ENCODE results near the gene AXIN1. TPM values are rescaled to one million over a fixed set of nuclear protein-coding genes. Genes with fewer than 3 reads are reported as not detected.
"Not testable (repeated sequence)": the region's sequence is repeated elsewhere in the genome, so short reads cannot be mapped to it uniquely, and the experiment has no call there.

Gene AXIN1
- total RNA-seq, 2 experiments from 2014 or later, result 22.3 to 25.7 TPM

DNA sequence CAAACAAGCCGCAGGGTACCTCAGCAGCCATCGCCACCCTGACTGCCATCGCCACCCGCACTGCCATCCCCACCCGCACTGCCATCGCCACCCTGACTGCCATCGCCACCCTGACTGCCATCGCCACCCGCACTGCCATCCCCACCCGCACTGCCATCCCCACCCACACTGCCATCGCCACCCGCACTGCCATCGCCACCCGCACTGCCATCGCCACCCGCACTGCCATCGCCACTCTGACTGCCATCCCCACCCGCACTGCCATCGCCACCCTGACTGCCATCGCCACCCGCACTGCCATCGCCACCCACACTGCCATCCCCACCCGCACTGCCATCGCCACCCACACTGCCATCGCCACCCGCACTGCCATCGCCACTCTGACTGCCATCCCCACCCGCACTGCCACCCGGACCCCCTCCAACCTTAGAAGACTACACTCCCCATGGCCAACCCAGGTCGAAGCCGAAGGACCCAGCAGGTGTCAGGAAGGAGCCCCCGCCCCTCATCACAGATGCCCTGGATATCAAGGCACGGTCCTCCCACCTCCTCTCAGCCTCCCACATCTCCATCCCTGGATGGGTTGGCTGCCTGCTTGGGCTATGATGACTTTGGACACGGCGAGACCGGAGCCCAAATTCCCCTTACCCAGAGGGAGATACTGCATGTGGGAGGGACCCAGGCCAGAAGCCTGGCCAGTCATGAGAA, 25.7 kb upstream of the AXIN1 start:
- ATAC-seq; H3K9me3 Mint-ChIP-seq (ENCODE audit: low read depth); CTCF ChIA-PET: not testable (repeated sequence)

DNA sequence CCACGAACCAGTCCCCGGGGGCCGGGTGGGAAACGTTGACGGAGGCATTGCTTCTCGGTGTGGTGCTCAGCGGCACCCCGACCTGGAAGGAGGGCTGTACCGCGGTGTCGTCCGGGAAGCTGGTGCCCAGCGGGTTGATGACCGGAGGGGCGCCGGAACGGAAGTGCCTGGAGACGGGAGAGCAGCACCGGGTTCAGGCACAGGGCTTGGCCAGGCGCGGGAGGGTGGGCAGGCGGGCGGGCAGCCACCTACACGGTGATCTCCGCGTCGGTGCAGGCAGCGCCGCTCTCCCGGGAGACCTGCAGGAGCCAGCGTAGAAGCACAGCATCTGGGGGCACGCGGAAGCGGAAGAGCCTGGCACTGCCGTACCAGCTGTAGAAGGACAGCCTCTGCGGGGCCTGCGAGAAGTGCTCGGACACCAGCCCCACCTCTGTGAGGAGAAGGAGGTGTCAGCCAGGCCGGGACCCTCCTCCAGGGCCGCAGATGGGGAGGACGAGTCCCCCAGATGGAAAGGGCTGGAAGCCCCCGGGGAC, 25.0 kb upstream of the AXIN1 start:
- ATAC-seq, result no peak
- peak; percentile 39 for DNase-seq
- Mint-ChIP-seq H3K9me3 (ENCODE audit: low read depth) (no peaks in the 10 kb centered on the region), H3K4me3 (no peak overlapping the region), H3K27ac (no peak overlapping the region), H3K27me3 (no peaks in the 10 kb centered on the region), H3K4me1 (peaks cover 8% of the 10 kb centered on the region), H3K36me3 (peaks cover 1% of the 10 kb centered on the region)
- CTCF ChIA-PET, result no interaction called here

More for the DNA sequence above, 25.7 kb upstream of the AXIN1 start:
- not testable (repeated sequence) for H3K36me3 Mint-ChIP-seq, H3K27me3 Mint-ChIP-seq, H3K27ac Mint-ChIP-seq, H3K4me3 Mint-ChIP-seq, DNase-seq
- peaks cover 15% of the 10 kb centered on the region for H3K4me1 Mint-ChIP-seq

DNA sequence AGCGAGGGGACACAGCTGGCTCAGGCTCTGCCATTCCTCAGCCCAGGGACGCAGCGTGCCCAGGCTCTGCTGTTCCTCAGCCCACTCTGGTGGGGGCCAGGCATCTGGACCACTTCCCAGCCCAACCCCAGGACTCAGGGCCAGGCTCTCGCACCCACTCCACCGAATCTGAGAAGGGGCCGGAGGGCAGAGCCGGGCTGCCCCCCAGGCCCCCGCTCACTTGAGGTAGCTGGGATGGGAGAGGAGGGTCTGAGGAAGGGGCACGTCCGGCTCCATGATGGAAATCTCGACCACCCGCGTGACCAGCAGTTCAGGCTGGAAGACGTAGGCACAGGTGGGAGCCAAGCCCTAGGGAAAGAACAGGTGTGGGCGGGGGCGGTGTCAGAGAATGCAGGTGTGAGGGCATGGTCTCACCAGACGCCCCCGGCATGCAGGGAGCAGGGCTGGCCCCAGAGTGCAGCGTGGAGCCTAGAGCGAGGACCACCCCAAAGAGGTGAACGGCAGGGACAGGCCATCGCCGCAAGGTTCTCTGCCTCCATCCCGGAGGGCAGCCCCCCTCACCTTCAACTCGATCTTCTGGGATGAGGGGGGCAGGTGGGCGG, 24.4 kb upstream of the AXIN1 start:
- CTCF ChIA-PET, result interaction anchor here (0.5 kb wide), 1 partner anchor 10 kb away, joined by 4 read pairs; no protein-coding TSS in a partner anchor
- Mint-ChIP-seq H3K4me1 (peaks cover 6% of the 10 kb centered on the region), H3K4me3 (no peak overlapping the region), H3K9me3 (ENCODE audit: low read depth) (no peaks in the 10 kb centered on the region), H3K36me3 (peaks cover 2% of the 10 kb centered on the region), H3K27ac (no peak overlapping the region), H3K27me3 (no peaks in the 10 kb centered on the region)
- DNase-seq, result peak; percentile 39
- ATAC-seq, result no peak

- Mint-ChIP-seq H3K27me3 (no peaks in the 10 kb centered on the region), H3K27ac (no peak overlapping the region), H3K36me3 (peaks cover 3% of the 10 kb centered on the region), H3K4me1 (peaks cover 6% of the 10 kb centered on the region), H3K9me3 (ENCODE audit: low read depth) (no peaks in the 10 kb centered on the region), H3K4me3 (no peak overlapping the region)
- DNase-seq (peak; percentile 39), ATAC-seq (no peak)
- CTCF ChIA-PET, result interaction anchor here (0.5 kb wide), 1 partner anchor 11 kb away, joined by 4 read pairs; no protein-coding TSS in a partner anchor
Measured at GRCh38 chr16:375927-376816, 23.6 kb upstream of the AXIN1 start.

GRCh38 chr16:375212-375611, 22.7 kb upstream of the AXIN1 start:
- Mint-ChIP-seq H3K36me3 (peaks cover 3% of the 10 kb centered on the region), H3K27me3 (no peaks in the 10 kb centered on the region), H3K4me3 (no peak overlapping the region), H3K27ac (no peak overlapping the region), H3K4me1 (peaks cover 12% of the 10 kb centered on the region), H3K9me3 (ENCODE audit: low read depth) (no peaks in the 10 kb centered on the region)
- peak; percentile 38 for DNase-seq
- ATAC-seq, result no peak
- CTCF ChIA-PET, result no interaction called here

- CTCF ChIA-PET, result no interaction called here
- Mint-ChIP-seq H3K4me1 (peaks cover 11% of the 10 kb centered on the region), H3K27ac (no peak overlapping the region), H3K36me3 (peaks cover 3% of the 10 kb centered on the region), H3K9me3 (ENCODE audit: low read depth) (no peaks in the 10 kb centered on the region), H3K27me3 (no peaks in the 10 kb centered on the region), H3K4me3 (no peak overlapping the region)
- no peak for DNase-seq
- ATAC-seq, result no peak
Measured at GRCh38 chr16:374616-374926, 22.0 kb upstream of the AXIN1 start.

GRCh38 chr16:373848-374615, 21.5 kb upstream of the AXIN1 start:
- H3K4me1 Mint-ChIP-seq, result peaks cover 15% of the 10 kb centered on the region
- peaks cover 5% of the 10 kb centered on the region for H3K36me3 Mint-ChIP-seq
- ATAC-seq, result no peak
- H3K4me3 Mint-ChIP-seq, result no peak overlapping the region
- H3K9me3 Mint-ChIP-seq (ENCODE audit: low read depth), result no peaks in the 10 kb centered on the region
- H3K27me3 Mint-ChIP-seq, result no peaks in the 10 kb centered on the region
- no peak overlapping the region for H3K27ac Mint-ChIP-seq
- CTCF ChIA-PET, result no interaction called here
- DNase-seq, result peak; percentile 40

DNA sequence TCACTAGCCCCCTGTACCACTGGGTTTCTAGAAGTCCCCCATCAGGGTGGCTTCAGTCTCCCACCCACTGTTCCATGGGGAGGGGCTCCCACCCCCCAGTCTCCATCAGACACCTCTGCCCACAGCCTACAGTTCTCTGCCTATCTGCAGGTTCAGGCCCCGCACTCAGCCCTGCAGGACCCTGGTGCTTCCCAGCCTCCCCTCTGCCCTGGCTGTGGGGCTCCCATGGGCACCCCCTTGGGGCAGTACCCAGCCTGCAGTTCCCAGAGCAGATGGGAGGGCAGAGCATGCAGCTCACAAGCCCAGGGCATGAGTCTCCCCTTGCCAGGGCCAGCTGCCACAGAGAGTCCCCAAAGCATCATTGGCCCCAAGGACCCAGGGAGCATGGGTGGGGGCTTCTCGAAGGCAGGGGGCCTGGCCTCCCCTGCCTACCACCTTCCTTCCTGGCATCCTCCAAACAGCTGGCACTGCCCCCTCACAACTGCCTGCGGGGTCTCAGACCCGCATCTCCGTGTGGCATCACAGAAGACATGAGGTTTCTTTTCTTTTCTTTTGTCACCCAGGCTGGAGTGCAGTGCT, 20.6 kb upstream of the AXIN1 start:
- Mint-ChIP-seq H3K4me3 (no peak overlapping the region), H3K27ac (no peak overlapping the region), H3K36me3 (peaks cover 5% of the 10 kb centered on the region), H3K9me3 (ENCODE audit: low read depth) (no peaks in the 10 kb centered on the region), H3K4me1 (peaks cover 15% of the 10 kb centered on the region), H3K27me3 (no peaks in the 10 kb centered on the region)
- no peak for ATAC-seq
- DNase-seq, result peak; percentile 40
- CTCF ChIA-PET, result no interaction called here

DNA sequence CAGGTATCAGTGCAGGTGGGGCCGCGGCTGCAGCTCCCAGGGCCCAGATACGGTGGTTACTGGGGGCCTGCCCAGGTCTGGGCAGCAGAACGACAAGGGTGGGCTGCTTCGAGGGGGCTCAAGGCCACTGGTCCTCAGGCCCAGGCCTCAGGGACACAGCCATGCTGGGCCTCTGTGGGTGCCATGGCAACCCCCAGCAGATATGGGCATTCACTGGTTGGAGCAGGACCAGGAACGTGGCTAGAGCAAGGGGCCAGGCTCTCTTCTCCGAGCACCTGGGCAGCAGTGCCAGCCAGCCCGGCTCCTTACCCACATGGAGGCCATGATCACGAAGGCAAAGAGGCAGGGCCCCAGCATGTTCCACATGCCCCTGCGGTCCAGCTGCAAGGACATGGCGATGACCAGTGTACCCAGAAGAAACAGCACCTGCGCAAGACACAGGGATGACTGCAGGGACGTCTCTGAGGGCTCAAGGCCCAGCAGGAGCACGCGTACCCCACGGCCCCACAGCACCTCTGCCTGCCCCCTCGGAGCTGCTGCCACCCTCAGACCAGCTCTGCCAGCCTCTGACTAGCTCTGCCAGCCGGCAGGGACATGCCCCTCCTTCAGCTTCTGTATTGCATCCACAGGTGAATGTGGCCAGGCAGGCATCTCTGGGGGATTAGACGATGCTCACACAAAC, 19.9 kb upstream of the AXIN1 start:
- Mint-ChIP-seq H3K27ac (no peak overlapping the region), H3K9me3 (ENCODE audit: low read depth) (no peaks in the 10 kb centered on the region), H3K4me1 (peaks cover 15% of the 10 kb centered on the region), H3K4me3 (no peak overlapping the region), H3K36me3 (peaks cover 5% of the 10 kb centered on the region), H3K27me3 (no peaks in the 10 kb centered on the region)
- CTCF ChIA-PET, result interaction anchor here (1.8 kb wide), 1 partner anchor 10 kb away, joined by 8 read pairs; no protein-coding TSS in a partner anchor
- ATAC-seq (no peak), DNase-seq (peak; percentile 41)

DNA sequence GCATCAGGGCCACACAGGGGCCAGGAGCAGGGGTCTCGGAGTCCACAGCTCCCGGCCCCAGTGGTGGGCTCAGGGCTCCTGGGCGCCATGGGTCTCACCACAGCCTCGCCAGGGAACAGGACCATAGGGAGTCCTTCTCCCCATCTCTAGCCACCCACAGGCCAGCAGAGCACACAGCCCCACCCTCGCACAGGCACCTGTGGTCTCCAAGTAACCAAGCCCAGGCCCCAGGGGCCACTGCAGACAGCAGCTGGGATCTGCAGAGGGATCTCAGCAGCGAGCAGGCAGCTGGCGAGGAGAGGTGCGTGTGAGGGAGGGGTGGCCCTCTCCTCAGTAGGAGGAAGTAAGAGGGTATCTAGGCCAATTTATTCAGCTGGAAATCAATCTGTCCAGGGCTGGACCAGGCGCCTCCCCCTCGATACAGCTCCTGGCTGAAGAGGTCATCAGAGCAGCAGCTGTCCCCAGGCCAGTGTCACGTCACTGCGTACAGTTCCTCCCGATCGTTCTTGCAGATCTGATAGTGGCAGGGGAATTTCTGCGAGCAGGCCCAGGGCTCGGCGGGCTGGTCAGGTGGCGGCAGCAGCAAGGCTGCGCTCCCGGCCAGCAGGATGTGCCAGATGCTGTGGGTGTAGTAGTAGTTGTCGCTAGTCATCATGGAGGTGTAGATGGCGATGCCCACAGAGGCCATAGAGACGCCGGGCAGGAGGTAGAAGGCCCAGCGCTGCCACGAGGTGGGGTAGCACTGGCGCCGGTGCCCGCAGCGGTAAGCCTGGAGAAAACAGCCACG, 19.2 kb upstream of the AXIN1 start:
- H3K27ac Mint-ChIP-seq, result peak overlapping the region; percentile 64
- H3K4me1 Mint-ChIP-seq, result peaks cover 15% of the 10 kb centered on the region
- no peaks in the 10 kb centered on the region for H3K27me3 Mint-ChIP-seq
- peaks cover 11% of the 10 kb centered on the region for H3K36me3 Mint-ChIP-seq
- H3K9me3 Mint-ChIP-seq (ENCODE audit: low read depth), result no peaks in the 10 kb centered on the region
- no peak overlapping the region for H3K4me3 Mint-ChIP-seq
- DNase-seq (peak; percentile 39), ATAC-seq (no peak)
- CTCF ChIA-PET, result interaction anchor here (1.0 to 1.8 kb wide), 3 partner anchors 10 to 306 kb away, joined by 3 to 11 read pairs (median 8); partner anchors contain the start of gene AXIN1

DNA sequence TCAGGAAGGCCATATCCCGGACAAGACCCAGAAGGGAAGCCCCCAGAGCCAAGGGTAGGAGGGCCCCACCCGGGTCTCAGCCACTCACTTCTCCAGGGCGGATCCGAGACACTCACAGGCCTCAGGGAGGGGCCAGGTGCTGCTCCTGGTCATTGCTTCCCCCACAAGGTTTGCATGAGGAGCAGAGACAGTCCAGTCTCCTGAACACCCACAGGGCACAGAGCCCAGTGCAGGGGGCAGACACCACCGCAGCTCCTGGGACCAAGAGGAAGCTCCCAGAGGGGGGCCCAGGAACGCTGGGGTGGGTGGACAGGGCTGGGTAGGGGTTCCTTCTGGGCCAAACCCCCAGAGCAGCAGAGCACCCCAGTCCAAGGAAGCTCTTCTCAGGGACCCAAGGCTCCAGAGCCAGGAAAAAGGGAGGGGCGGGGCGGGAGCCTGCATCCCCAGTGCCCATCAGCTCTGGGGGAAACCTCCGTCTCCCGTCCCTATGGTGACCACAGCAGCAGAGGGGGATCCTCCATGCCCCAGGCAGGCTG, 18.5 kb upstream of the AXIN1 start:
- H3K27ac Mint-ChIP-seq, result peak overlapping the region; percentile 87
- no peak for ATAC-seq
- peaks cover 11% of the 10 kb centered on the region for H3K36me3 Mint-ChIP-seq

More for the DNA sequence above, 18.5 kb upstream of the AXIN1 start:
- Mint-ChIP-seq H3K9me3 (ENCODE audit: low read depth) (no peaks in the 10 kb centered on the region), H3K27me3 (no peaks in the 10 kb centered on the region), H3K4me3 (peak overlapping the region; percentile 68), H3K4me1 (peaks cover 15% of the 10 kb centered on the region)
- CTCF ChIA-PET, result interaction anchor here (0.5 to 1.8 kb wide), 9 partner anchors 9 to 306 kb away, joined by 3 to 11 read pairs (median 4); partner anchors contain the start of gene AXIN1
- DNase-seq, result peak; percentile 43
